ENCODE data around the gene GRK3. TPM values are rescaled to one million over a fixed set of nuclear protein-coding genes. Genes with fewer than 3 reads are reported as not detected.

GRK3 gene
- total and polyA plus RNA-seq, 8 donors: 18.4 to 33.9 (median 23.8) TPM

GRCh38 chr22:25668437-25668836, 104.0 kb downstream of the GRK3 start:
- Histone ChIP-seq H3K27ac (peak overlapping the region in 1 of 2 donors; percentile 41), H3K4me3 (no peak overlapping the region), H3K36me3 (no peaks in the 10 kb centered on the region), H3K9me3 (no peaks in the 10 kb centered on the region), H3K4me1 (peaks cover 14 to 32% of the 10 kb centered on the region in 2 donors), H3K27me3 (no peaks in the 10 kb centered on the region)
- TF ChIP-seq CTCF (IDR thresholded peaks at IDR 0.05): no peak
- DNase-seq (peak in 2 of 4 donors; percentile 90 to 92), ATAC-seq (peak; percentile 33)
- intact Hi-C loops (cut with DNase I): no loop called here

GRCh38 chr22:25669253-25670069, 105.0 kb downstream of the GRK3 start:
- intact Hi-C loops (cut with DNase I): no loop called here

GRCh38 chr22:25670070-25670461, 105.6 kb downstream of the GRK3 start:
- H3K27me3 ChIP-seq: no peaks in the 10 kb centered on the region
- ATAC-seq (no peak), DNase-seq (no peak)
- H3K4me1 ChIP-seq: peaks cover 14 to 29% of the 10 kb centered on the region in 2 donors
- H3K27ac ChIP-seq: no peak overlapping the region
- peaks cover 0 to 8% of the 10 kb centered on the region in 2 donors for H3K36me3 ChIP-seq
- H3K9me3 ChIP-seq: no peaks in the 10 kb centered on the region
- no peak overlapping the region for H3K4me3 ChIP-seq
- intact Hi-C loops (cut with DNase I): no loop called here
- no peak for TF ChIP-seq CTCF (IDR thresholded peaks at IDR 0.05)

More at GRCh38 chr22:25669253-25670069, 105.0 kb downstream of the GRK3 start:
- Histone ChIP-seq H3K36me3 (peaks cover 0 to 2% of the 10 kb centered on the region in 2 donors), H3K4me1 (peaks cover 14 to 29% of the 10 kb centered on the region in 2 donors), H3K9me3 (no peaks in the 10 kb centered on the region), H3K4me3 (no peak overlapping the region), H3K27ac (no peak overlapping the region), H3K27me3 (no peaks in the 10 kb centered on the region)
- ATAC-seq (peak; percentile 12), DNase-seq (no peak)
- no peak for TF ChIP-seq CTCF (IDR thresholded peaks at IDR 0.05)

GRCh38 chr22:25672289-25673084, 108.0 kb downstream of the GRK3 start:
- no peak overlapping the region for H3K4me3 ChIP-seq
- H3K27me3 ChIP-seq: no peaks in the 10 kb centered on the region
- H3K27ac ChIP-seq: no peak overlapping the region
- TF ChIP-seq CTCF (IDR thresholded peaks at IDR 0.05): no peak
- no peak for ATAC-seq
- peaks cover 0 to 9% of the 10 kb centered on the region in 2 donors for H3K36me3 ChIP-seq
- intact Hi-C loops (cut with DNase I): no loop called here
- no peaks in the 10 kb centered on the region for H3K9me3 ChIP-seq
- peak in 1 of 4 donors; percentile 65 for DNase-seq
- peaks cover 14 to 16% of the 10 kb centered on the region in 2 donors for H3K4me1 ChIP-seq

GRCh38 chr22:25673713-25674112, 109.2 kb downstream of the GRK3 start:
- ATAC-seq (no peak), DNase-seq (no peak)
- no peak overlapping the region for H3K27ac ChIP-seq
- H3K27me3 ChIP-seq: no peaks in the 10 kb centered on the region
- H3K36me3 ChIP-seq: peaks cover 0 to 9% of the 10 kb centered on the region in 2 donors
- peaks cover 6% of the 10 kb centered on the region in 2 donors for H3K4me1 ChIP-seq
- no peaks in the 10 kb centered on the region for H3K9me3 ChIP-seq
- no peak overlapping the region for H3K4me3 ChIP-seq
- intact Hi-C loops (cut with DNase I): no loop called here
- TF ChIP-seq CTCF (IDR thresholded peaks at IDR 0.05): no peak
